Activated CD8-positive, alpha-beta memory T cell treated with anti-CD3 and anti-CD28 coated beads, Interleukin-2, amount 50 U/mL, for 48 hours (primary cell): ENCODE results near the gene C1orf210.

Experiments
- DNase-seq: peaks from one replicate; pipeline ENCODE4 v3.0.0-alpha.2; 2020

The C1orf210 gene

GRCh38 chr1:43285269-43285990 is at the start of gene C1orf210:
TSS of gene C1orf210 (minus strand) at chr1:43285581. CDS start at chr1:43283270, 2,311 bp downstream.
- DNase-seq, result no peak

- DNase-seq, result no peak
Measured at GRCh38 chr1:43334453-43335205, 49.2 kb upstream of the C1orf210 start.

- DNase-seq, result no peak
Measured at GRCh38 chr1:43331688-43332087, 46.3 kb upstream of the C1orf210 start.

GRCh38 chr1:43329995-43330751 is 44.8 kb upstream of the C1orf210 start:
- peak; percentile 75 for DNase-seq

GRCh38 chr1:43327549-43328292 is 42.3 kb upstream of the C1orf210 start:
- DNase-seq, result no peak

GRCh38 chr1:43325381-43325780 is 40.0 kb upstream of the C1orf210 start:
- no peak for DNase-seq

GRCh38 chr1:43324810-43325209 is 39.4 kb upstream of the C1orf210 start:
- DNase-seq, result no peak

GRCh38 chr1:43322506-43322905 is 37.1 kb upstream of the C1orf210 start:
- no peak for DNase-seq

- DNase-seq, result no peak
Measured at GRCh38 chr1:43321331-43321891, 36.0 kb upstream of the C1orf210 start.

GRCh38 chr1:43319766-43320165 is 34.4 kb upstream of the C1orf210 start:
- DNase-seq, result no peak

GRCh38 chr1:43319288-43319687 is 33.9 kb upstream of the C1orf210 start:
- no peak for DNase-seq

GRCh38 chr1:43318831-43319230 is 33.5 kb upstream of the C1orf210 start:
- no peak for DNase-seq

- no peak for DNase-seq
Measured at GRCh38 chr1:43317817-43318471, 32.6 kb upstream of the C1orf210 start.

- DNase-seq, result no peak
Measured at GRCh38 chr1:43316738-43317520, 31.5 kb upstream of the C1orf210 start.

- no peak for DNase-seq
Measured at GRCh38 chr1:43315963-43316737, 30.8 kb upstream of the C1orf210 start.

GRCh38 chr1:43315481-43315880 is 30.1 kb upstream of the C1orf210 start:
- no peak for DNase-seq

- no peak for DNase-seq
Measured at GRCh38 chr1:43314233-43314632, 28.9 kb upstream of the C1orf210 start.

- DNase-seq, result no peak
Measured at GRCh38 chr1:43313771-43314170, 28.4 kb upstream of the C1orf210 start.

GRCh38 chr1:43312663-43313515 is 27.5 kb upstream of the C1orf210 start:
- DNase-seq, result no peak
